MM.1S (cell line): ENCODE measurements around the gene STRN3.

ENCODE experiments used
- EZH2 ChIP-seq: fragments of 300-600 bp; sonication (generic); optimal IDR thresholded peaks from 2 replicates; pipeline ENCODE3; 2017; ENCODE audit warnings: low read depth, mild to moderate bottlenecking, antibody characterized with exemption, low read length, mixed read lengths
- TF ChIP-seq, protein P1 (sequence below): fragments of 300-600 bp; sonication (generic); IDR thresholded peaks from 2 replicates; pipeline ENCODE4 v1.5.1; 2016; ENCODE audit warnings: antibody characterized with exemption, low read length, mixed read lengths

DNA sequence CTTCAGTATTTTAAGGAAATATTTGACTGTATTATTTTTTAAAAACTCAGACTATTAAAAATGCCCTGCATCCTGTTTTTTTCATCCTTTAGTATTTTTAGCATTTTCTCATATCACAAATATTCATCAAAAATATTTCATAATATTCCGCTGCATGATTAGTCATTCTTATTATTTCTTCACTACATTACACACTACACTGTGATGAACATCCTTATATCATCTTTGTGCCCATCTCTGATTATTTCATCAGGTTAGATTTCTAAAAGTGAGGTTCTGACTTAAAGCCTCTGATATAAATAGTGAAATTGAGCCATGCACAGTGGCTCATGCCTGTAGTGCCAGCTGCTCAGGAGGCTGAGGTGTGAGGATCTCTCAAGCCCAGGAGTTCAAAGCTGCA, 143.7 kb downstream of the STRN3 start:
- TF ChIP-seq, protein P1, sequence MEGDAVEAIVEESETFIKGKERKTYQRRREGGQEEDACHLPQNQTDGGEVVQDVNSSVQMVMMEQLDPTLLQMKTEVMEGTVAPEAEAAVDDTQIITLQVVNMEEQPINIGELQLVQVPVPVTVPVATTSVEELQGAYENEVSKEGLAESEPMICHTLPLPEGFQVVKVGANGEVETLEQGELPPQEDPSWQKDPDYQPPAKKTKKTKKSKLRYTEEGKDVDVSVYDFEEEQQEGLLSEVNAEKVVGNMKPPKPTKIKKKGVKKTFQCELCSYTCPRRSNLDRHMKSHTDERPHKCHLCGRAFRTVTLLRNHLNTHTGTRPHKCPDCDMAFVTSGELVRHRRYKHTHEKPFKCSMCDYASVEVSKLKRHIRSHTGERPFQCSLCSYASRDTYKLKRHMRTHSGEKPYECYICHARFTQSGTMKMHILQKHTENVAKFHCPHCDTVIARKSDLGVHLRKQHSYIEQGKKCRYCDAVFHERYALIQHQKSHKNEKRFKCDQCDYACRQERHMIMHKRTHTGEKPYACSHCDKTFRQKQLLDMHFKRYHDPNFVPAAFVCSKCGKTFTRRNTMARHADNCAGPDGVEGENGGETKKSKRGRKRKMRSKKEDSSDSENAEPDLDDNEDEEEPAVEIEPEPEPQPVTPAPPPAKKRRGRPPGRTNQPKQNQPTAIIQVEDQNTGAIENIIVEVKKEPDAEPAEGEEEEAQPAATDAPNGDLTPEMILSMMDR: no peak
- TF ChIP-seq EZH2: no peak
